ENCODE results near the gene SETX.

The SETX gene

GRCh38 chr9:132226571-132227430 is 128.0 kb downstream of the SETX start:
- in situ Hi-C loops (cut with HindIII; ENCODE audit: low sequenced_read_pairs): no loop called here

GRCh38 chr9:132224645-132225044 is 130.1 kb downstream of the SETX start:
- in situ Hi-C loops (cut with HindIII; ENCODE audit: low sequenced_read_pairs): no loop called here

DNA sequence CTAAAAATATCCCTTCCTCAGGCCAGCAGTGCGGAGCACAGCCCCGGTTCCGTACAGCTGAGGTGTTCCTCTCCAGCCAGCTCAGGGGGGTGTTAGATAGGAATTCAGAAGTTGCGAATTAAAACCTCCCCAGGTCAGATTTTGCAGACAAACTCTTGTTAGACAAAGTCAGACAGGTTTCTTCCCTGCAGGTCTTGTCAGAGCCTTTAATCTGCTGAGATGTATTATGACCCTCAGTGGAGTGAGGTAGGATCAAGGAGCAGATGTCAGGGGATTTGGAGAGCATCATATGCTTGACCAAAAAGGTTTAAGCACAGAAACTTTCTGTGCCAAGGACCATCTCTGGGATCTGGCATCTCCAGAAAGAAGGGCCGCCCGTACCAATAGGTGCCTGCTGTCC is 132.8 kb downstream of the SETX start:
- in situ Hi-C loops (cut with HindIII; ENCODE audit: low sequenced_read_pairs): no loop called here

DNA sequence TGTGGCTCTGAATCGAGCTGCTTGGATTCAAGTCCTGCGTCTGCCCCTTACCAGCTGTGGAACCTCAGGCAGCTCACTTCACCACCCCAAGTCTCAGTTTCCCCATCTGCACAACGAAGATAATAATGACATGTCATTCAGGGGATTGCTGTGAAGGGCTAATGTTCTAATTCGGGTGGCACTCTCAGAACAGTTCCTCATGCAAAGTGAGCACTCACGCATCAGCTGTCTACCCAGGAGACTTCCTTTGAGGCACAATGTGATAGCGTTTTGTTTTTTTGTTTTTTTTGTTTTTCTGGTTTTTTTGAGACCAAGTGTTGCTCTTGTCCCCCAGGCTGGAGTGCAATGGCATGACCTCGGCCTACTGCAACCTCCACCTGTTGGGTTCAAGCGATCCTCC is 136.6 kb downstream of the SETX start:
- in situ Hi-C loops (cut with HindIII; ENCODE audit: low sequenced_read_pairs): no loop called here

DNA sequence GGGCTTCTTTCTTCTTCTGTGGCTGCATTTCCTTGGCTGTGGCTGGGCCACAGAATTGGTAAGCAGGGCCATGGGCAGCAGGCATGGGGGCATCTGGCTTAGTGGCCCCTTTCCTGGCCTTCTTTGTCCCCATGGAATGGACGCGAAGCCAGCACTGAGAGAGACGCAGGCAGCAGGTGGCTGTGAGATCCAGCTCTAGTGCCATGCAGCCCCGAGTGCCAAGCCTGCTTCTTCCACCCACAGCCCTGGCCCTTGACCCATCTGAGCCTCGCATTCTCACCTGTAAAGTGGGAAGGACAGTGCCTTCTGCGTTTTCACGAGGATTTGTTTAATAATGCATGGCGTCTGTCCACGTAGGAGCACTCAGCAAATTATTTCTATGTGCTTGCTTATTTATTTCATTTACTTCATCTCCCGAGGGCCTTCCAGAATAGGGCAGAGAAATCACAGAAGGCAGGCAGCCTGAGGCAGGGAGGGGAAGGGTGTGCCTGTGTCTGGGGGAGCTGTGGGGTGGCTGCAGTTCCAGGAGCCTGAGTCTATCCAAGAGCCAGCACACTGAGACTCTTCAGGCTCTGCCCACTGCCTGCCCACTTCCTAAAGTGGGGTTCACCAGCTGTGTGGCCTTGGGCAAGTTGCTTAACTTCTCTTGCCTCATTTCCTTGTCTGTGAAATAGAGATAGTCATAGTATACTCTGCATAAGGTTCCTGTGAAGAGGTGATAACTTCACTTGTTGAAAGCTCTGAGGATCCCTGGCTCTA is 137.7 kb downstream of the SETX start:
- in situ Hi-C loops (cut with HindIII; ENCODE audit: low sequenced_read_pairs): no loop called here

- in situ Hi-C loops (cut with HindIII; ENCODE audit: low sequenced_read_pairs): no loop called here
Observed at GRCh38 chr9:132214027-132214622, 140.7 kb downstream of the SETX start.

DNA sequence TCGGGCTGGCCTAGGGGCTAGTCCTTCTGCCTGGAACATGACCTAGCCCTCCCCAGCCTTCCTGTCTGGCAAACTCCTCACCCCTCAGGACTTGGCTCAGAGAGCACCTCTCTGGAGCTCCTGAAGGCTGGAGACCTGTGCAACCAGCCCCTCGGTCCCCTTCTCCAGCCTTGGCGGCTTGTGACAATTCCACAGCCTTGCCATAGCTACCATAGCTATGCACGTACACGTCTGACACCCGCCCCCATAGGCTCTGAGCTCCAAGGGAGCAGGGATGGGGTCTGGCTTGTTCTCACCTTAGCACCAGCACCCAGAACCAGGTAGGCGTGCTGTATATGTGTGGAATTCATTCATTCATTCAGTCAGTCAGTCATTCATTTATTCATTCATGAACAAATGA is 143.2 kb downstream of the SETX start:
- in situ Hi-C loops (cut with HindIII; ENCODE audit: low sequenced_read_pairs): no loop called here
